ENCODE results near the gene SUPT16H. TPM values are rescaled to one million over a fixed set of nuclear protein-coding genes. Genes with fewer than 3 reads are reported as not detected.
A peak's percentile ranks its signal among the peaks of the same experiment; 100 is the strongest.

Gene SUPT16H
- total and polyA plus RNA-seq, 10 of the 15 experiments (the other 5 are each of a cell fraction or from before 2014, with no cell fraction given), result 90.7 to 201 (median 121) TPM

DNA sequence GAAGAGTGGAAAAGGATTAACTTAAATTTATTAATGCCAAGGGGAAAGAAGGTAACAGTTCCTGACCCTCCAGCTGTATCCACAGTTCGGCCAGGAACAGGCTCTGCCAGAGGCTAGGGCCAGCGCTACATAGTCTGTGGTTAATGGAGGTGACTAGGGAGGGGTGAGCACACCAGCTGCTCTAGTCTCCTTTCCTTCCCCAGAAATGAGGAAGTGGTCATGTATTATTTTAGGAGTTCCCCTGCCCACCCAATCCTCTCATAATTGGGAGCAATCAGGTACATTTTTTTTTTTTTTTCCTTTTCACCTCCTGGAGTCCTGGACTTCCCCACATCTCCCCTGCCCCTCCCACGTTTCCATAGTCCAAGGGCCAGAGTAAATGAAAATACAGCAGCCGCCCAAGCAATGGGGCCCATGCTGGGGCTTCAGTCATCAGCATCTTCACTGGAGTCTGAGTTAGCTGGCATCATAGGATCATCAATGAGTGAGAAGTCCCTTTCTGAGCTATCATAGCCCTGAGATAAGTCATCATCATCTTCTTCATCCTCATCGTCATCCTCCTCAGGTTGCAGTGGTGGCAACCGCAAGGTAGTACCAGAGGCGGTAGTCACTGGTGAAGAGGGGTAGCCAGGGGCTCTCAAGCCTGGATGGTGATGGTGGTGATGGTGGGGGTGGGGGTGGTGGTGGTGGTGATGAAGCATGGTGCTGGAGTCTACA lies 1.5 kb upstream of the SUPT16H start (continued):
- TF ChIP-seq, protein P1, sequence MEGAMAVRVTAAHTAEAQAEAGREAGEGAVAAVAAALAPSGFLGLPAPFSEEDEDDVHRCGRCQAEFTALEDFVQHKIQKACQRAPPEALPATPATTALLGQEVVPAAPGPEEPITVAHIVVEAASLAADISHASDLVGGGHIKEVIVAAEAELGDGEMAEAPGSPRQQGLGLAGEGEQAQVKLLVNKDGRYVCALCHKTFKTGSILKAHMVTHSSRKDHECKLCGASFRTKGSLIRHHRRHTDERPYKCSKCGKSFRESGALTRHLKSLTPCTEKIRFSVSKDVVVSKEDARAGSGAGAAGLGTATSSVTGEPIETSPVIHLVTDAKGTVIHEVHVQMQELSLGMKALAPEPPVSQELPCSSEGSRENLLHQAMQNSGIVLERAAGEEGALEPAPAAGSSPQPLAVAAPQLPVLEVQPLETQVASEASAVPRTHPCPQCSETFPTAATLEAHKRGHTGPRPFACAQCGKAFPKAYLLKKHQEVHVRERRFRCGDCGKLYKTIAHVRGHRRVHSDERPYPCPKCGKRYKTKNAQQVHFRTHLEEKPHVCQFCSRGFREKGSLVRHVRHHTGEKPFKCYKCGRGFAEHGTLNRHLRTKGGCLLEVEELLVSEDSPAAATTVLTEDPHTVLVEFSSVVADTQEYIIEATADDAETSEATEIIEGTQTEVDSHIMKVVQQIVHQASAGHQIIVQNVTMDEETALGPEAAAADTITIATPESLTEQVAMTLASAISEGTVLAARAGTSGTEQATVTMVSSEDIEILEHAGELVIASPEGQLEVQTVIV (IDR thresholded peaks at IDR 0.05; ENCODE audit: borderline replicate concordance, partially characterized antibody), result no peak
- TF ChIP-seq ASH2L (IDR thresholded peaks at IDR 0.05; ENCODE audit: borderline replicate concordance, low read depth), result no peak
- no peak for TF ChIP-seq YBX1 (IDR thresholded peaks at IDR 0.05)
- peak; percentile 21; the same call in 1 of the 2 replicates for TF ChIP-seq ATF7 (IDR thresholded peaks at IDR 0.05; ENCODE audit: low read depth)
- 0 out of 2 replicates have a peak, but pooled peaks have one; percentile 26 for TF ChIP-seq TCF3 (IDR thresholded peaks at IDR 0.05; ENCODE audit: borderline replicate concordance, insufficient read depth, low read depth, low read length)
- no peak for TF ChIP-seq JUND (IDR thresholded peaks at IDR 0.05; ENCODE audit: low read depth, low read length)
- TF ChIP-seq EED (IDR thresholded peaks at IDR 0.05; ENCODE audit: low read depth), result peak; percentile 90
- no peak for TF ChIP-seq SRF (IDR thresholded peaks at IDR 0.05; ENCODE audit: low read depth in 2 of 2, low read length in 2 of 2)
- TF ChIP-seq RCOR1 (conservative IDR thresholded peaks at IDR 0.05; ENCODE audit: low read depth, low read length), result no peak
- no peak for TF ChIP-seq ZBED1 (IDR thresholded peaks at IDR 0.05; ENCODE audit: borderline replicate concordance)
- peak; percentile 45; the same call in 1 of the 2 replicates for TF ChIP-seq CBFB (IDR thresholded peaks at IDR 0.05; ENCODE audit: low read depth)
- TF ChIP-seq MYB (IDR thresholded peaks at IDR 0.05; ENCODE audit: borderline replicate concordance, low read depth, low read length), result no peak
- TF ChIP-seq, protein P2, sequence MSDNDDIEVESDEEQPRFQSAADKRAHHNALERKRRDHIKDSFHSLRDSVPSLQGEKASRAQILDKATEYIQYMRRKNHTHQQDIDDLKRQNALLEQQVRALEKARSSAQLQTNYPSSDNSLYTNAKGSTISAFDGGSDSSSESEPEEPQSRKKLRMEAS (IDR thresholded peaks at IDR 0.05; ENCODE audit: low read depth, low read length), result no peak
- TF ChIP-seq FOS (IDR thresholded peaks at IDR 0.05; ENCODE audit: borderline replicate concordance, extremely low read depth, insufficient read length), result no peak
- no peak for TF ChIP-seq GATAD2B (conservative IDR thresholded peaks at IDR 0.05; ENCODE audit: low read depth)
- peak; percentile 21 for TF ChIP-seq RELA (IDR thresholded peaks at IDR 0.05; ENCODE audit: borderline replicate concordance, partially characterized antibody)
- TF ChIP-seq, protein P3, sequence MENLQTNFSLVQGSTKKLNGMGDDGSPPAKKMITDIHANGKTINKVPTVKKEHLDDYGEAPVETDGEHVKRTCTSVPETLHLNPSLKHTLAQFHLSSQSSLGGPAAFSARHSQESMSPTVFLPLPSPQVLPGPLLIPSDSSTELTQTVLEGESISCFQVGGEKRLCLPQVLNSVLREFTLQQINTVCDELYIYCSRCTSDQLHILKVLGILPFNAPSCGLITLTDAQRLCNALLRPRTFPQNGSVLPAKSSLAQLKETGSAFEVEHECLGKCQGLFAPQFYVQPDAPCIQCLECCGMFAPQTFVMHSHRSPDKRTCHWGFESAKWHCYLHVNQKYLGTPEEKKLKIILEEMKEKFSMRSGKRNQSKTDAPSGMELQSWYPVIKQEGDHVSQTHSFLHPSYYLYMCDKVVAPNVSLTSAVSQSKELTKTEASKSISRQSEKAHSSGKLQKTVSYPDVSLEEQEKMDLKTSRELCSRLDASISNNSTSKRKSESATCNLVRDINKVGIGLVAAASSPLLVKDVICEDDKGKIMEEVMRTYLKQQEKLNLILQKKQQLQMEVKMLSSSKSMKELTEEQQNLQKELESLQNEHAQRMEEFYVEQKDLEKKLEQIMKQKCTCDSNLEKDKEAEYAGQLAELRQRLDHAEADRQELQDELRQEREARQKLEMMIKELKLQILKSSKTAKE (IDR thresholded peaks at IDR 0.05; ENCODE audit: low read depth, poor library complexity, severe bottlenecking), result no peak
- TF ChIP-seq, protein P4, sequence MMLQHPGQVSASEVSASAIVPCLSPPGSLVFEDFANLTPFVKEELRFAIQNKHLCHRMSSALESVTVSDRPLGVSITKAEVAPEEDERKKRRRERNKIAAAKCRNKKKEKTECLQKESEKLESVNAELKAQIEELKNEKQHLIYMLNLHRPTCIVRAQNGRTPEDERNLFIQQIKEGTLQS (IDR thresholded peaks at IDR 0.05; ENCODE audit: borderline replicate concordance, extremely low read depth, low read depth, low read length), result no peak
- TF ChIP-seq SIN3A (IDR thresholded peaks at IDR 0.05; ENCODE audit: low read depth, low read length), result no peak
- no peak for TF ChIP-seq POU2F2 (IDR thresholded peaks at IDR 0.05; ENCODE audit: borderline replicate concordance, low read depth, low read length)
- no peak for TF ChIP-seq RBBP5 (conservative IDR thresholded peaks at IDR 0.05)
- TF ChIP-seq NRF1 (conservative IDR thresholded peaks at IDR 0.05; ENCODE audit: low read depth, low read length), result no peak
- TF ChIP-seq STAT1 (conservative IDR thresholded peaks at IDR 0.05), result no peak
- no peak for TF ChIP-seq NR2F1 (conservative IDR thresholded peaks at IDR 0.05)
- no peak for TF ChIP-seq KDM1A (IDR thresholded peaks at IDR 0.05; ENCODE audit: borderline replicate concordance)
